Calu3 (cell line): Measurements from ENCODE around the gene TSACC. TPM values are rescaled to one million over a fixed set of nuclear protein-coding genes. Genes with fewer than 3 reads are reported as not detected.
A peak's percentile ranks its signal among the peaks of the same experiment; 100 is the strongest.

Experiments used
- BruUV-seq: library from RNA; stranded (reverse); fragments of 400-500 nt; replicated peaks from 2 replicates; lab custom pipeline; 2021; lab: Mats Ljungman, UMichigan
- CTCF ChIA-PET: fragments of 300-600 bp; sonication (Branson Sonifier 250); formaldehyde crosslinking; loops from one replicate; lab custom pipeline; 2022; ENCODE audit warnings: antibody characterized with exemption; lab: Charles Lee
- DNase-seq: peaks from one replicate; pipeline ENCODE4 v3.0.0; 2022
- H3K27ac Mint-ChIP-seq: one replicate; pipeline ENCODE4 v1.8.0; 2022; ENCODE audit warnings: mixed read lengths; ENCODE audit not compliant: unreplicated experiment
- H3K27me3 Mint-ChIP-seq: one replicate; pipeline ENCODE4 v1.8.0; 2022; ENCODE audit warnings: mixed read lengths; ENCODE audit not compliant: unreplicated experiment
- H3K36me3 Mint-ChIP-seq: one replicate; pipeline ENCODE4 v1.8.0; 2022; ENCODE audit warnings: mild to moderate bottlenecking, moderate library complexity, mixed read lengths; ENCODE audit not compliant: insufficient read depth, unreplicated experiment
- H3K4me1 Mint-ChIP-seq: one replicate; pipeline ENCODE4 v1.8.0; 2022; ENCODE audit warnings: mild to moderate bottlenecking, low read depth, mixed read lengths; ENCODE audit not compliant: unreplicated experiment
- H3K4me3 Mint-ChIP-seq: one replicate; pipeline ENCODE4 v1.8.0; 2022; ENCODE audit warnings: mild to moderate bottlenecking, low read depth, moderate library complexity, mixed read lengths; ENCODE audit not compliant: unreplicated experiment
- H3K9me3 Mint-ChIP-seq: one replicate; pipeline ENCODE4 v1.8.0; 2022; ENCODE audit warnings: low read depth, mixed read lengths; ENCODE audit not compliant: unreplicated experiment
- intact Hi-C: fragments of 100-400 bp; cut with micrococcal nuclease; formaldehyde crosslinking; loops from one replicate; pipeline ENCODE4 v1.10.0; 2022; ENCODE audit not compliant: unreplicated experiment
- total RNA-seq: library from RNA; stranded (reverse); gene quantifications from 2 replicates; pipeline ENCODE4 v1.2.3, GENCODE V29; 2022
- TF ChIP-seq, protein P1 (sequence below): fragments of 200-600 bp; IDR thresholded peaks from one replicate; pipeline ENCODE4 v1.8.0; 2022; ENCODE audit warnings: antibody characterized with exemption; ENCODE audit not compliant: unreplicated experiment

The TSACC gene
- total RNA-seq, 1 experiment from 2014 or later: 1.4 TPM

DNA sequence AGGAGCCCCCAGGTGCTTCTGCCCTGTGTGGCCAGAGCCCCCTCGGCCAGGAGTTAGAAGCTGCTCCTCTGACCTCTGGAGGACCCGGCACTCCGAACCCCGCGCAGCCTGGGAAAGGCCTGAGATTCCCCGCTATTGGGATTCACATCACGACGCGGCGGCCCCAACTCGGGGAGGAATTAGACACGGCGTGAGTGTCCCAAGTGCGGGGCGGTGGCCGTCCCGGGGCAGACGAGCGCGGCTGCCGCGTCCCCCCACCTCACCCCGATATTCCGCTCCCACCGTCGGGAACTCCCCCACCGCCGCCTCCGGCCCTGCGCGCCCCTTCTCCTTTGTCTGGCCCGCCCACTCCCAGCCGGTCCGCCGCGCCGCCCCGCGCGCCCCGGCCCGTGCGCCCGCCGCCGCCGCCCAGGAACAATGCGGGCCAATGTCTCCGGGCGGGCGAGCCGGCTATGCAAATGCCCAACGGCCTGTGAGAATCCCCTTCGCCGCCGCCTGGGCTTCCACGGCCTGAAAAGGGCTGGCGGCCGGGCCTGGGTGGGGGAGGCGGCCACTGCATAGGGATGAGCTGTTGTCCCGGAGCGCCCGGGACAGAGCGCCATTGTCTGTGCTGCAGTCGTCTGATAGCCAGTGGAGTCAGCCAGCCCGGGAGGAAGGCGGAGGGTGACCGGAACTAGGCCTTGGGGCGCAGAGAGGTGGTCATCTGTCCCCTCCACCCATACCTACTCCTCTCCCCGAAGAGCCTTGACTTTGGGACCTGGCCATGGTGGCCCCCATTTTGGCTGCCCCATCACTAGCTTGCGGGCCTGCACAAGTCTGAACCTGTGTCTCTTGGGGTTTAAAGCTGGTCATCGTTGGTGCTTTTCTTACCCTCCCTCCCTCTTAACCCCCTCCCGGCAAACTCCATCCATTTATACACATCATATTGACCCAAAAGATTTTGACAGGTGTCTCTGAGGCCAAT, 50.1 kb downstream of the TSACC start:
- BruUV-seq: no TSS peak
- Mint-ChIP-seq H3K27me3 (peaks cover 51% of the 10 kb centered on the region), H3K4me3 (peak overlapping the region; percentile 28), H3K4me1 (no peaks in the 10 kb centered on the region), H3K36me3 (no peaks in the 10 kb centered on the region), H3K9me3 (no peaks in the 10 kb centered on the region), H3K27ac (no peak overlapping the region)
- intact Hi-C loops: no loop called here
- no peak for DNase-seq
- TF ChIP-seq, protein P1, sequence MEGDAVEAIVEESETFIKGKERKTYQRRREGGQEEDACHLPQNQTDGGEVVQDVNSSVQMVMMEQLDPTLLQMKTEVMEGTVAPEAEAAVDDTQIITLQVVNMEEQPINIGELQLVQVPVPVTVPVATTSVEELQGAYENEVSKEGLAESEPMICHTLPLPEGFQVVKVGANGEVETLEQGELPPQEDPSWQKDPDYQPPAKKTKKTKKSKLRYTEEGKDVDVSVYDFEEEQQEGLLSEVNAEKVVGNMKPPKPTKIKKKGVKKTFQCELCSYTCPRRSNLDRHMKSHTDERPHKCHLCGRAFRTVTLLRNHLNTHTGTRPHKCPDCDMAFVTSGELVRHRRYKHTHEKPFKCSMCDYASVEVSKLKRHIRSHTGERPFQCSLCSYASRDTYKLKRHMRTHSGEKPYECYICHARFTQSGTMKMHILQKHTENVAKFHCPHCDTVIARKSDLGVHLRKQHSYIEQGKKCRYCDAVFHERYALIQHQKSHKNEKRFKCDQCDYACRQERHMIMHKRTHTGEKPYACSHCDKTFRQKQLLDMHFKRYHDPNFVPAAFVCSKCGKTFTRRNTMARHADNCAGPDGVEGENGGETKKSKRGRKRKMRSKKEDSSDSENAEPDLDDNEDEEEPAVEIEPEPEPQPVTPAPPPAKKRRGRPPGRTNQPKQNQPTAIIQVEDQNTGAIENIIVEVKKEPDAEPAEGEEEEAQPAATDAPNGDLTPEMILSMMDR: no peak
- CTCF ChIA-PET: interaction anchor here (0.8 to 3.7 kb wide), 3 partner anchors 57 to 58 kb away, joined by 3 to 163 read pairs (median 11); no protein-coding TSS in a partner anchor

DNA sequence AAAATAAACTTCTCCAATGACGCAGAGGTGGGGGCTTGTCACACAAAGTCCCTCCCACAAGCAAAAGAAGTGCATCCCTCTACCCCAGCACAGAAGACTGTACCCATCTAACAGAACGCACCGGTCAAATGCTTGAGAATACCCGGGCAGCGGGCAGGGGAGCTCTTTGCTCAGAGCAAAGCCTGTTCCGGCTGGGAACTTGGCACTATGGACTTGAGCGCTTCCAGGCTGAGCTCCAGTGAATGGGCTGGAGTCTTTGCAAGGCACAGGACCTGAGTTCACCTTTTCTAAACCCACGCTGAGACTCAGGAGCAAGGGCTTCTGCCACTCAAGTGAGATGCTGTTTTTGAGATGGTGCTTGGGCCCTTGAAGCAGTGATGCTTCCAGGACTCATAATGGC, 51.0 kb downstream of the TSACC start:
- Mint-ChIP-seq H3K27me3 (peaks cover 51% of the 10 kb centered on the region), H3K27ac (no peak overlapping the region), H3K36me3 (no peaks in the 10 kb centered on the region), H3K4me1 (no peaks in the 10 kb centered on the region), H3K9me3 (no peaks in the 10 kb centered on the region), H3K4me3 (no peak overlapping the region)
- CTCF ChIA-PET: interaction anchor here (0.8 to 2.3 kb wide), 2 partner anchors 56 to 59 kb away, joined by 3 to 11 read pairs; no protein-coding TSS in a partner anchor
- intact Hi-C loops: no loop called here
- TF ChIP-seq, protein P1: no peak
- BruUV-seq: no TSS peak
- no peak for DNase-seq

DNA sequence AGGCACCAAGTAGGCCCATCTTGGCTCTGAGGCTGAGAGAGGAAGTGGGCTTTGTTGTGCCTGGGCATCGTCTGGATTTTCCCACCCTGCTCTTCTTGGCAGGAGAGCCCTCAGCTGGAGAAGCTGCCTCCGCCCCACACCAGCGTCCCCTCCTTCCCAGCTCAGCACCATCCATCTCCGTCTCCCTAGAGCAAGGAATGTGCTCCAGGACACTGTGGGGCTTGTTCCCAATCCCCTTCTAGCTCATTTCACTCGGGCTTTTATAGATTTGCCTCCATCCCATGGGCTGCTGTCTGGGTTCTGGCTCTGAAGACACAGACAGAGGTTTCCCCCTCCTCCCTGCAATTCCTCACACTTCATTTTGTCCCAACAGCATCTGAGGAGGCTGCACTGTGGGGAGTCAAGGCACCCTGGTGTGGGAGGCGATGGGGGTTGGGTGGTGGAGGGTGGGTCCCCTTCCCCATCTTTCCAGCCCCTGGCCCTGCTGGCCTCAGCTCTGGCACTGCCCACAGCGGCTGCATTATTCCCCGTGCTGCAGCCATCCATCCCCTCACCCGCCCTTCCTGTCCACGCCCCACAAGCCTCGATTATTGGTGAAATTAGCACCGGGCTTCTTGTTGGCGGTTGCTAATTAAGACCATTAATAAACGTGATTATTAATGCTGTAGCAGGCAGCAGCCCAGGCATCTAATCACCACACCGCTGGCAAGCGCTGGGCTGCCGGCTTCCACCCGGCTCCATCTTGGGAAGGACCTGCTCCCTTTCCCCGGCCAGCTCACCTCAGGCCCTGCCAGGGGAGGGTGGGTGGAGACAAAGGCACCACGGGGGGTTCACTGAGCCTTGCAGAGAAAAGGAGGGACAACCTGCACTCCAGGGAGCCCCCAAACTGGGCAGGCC, 52.4 kb downstream of the TSACC start:
- no peaks in the 10 kb centered on the region for H3K4me1 Mint-ChIP-seq
- CTCF ChIA-PET: interaction anchor here (0.5 to 2.3 kb wide), 2 partner anchors 55 to 111 kb away, joined by 3 to 11 read pairs; no protein-coding TSS in a partner anchor

DNA sequence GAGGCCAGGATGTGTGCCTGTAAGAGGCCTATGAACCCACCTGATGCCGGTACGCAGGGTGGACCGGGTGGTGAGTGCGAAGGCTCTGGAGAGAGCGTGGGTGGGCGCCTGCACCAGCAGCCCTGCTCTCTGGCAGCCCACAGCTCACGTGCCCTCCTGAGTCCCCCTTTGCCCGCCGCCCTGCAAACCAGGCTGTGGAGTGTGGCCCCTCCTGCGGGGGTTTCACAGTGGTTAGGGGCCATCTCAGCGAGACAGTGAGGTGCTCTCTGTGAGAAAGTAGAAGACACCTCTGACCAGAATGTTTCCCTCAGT, 53.0 kb downstream of the TSACC start:
- Mint-ChIP-seq H3K9me3 (no peaks in the 10 kb centered on the region), H3K36me3 (no peaks in the 10 kb centered on the region), H3K27ac (no peak overlapping the region), H3K27me3 (peaks cover 49% of the 10 kb centered on the region), H3K4me3 (no peak overlapping the region), H3K4me1 (no peaks in the 10 kb centered on the region)
- BruUV-seq: no TSS peak
- intact Hi-C loops: no loop called here
- TF ChIP-seq, protein P1: no peak
- CTCF ChIA-PET: no interaction called here
- DNase-seq: no peak

More for the DNA sequence above, 52.4 kb downstream of the TSACC start:
- intact Hi-C loops: no loop called here
- no peaks in the 10 kb centered on the region for H3K9me3 Mint-ChIP-seq
- TF ChIP-seq, protein P1: no peak
- no peaks in the 10 kb centered on the region for H3K36me3 Mint-ChIP-seq
- H3K27me3 Mint-ChIP-seq: peaks cover 51% of the 10 kb centered on the region
- DNase-seq: no peak
- H3K27ac Mint-ChIP-seq: no peak overlapping the region
- no TSS peak for BruUV-seq
- H3K4me3 Mint-ChIP-seq: no peak overlapping the region
